OCI-LY1 (cell line): ENCODE results near the gene C9orf50.

ENCODE experiments used
- H2AFZ ChIP-seq: fragments of 200-600 bp; sonication (generic), shearing (Covaris generic); 2 replicates; pipeline ENCODE4 v1.6.0; 2014; ENCODE audit warnings: antibody characterized with exemption, mild to moderate bottlenecking, low read length
- H3F3A ChIP-seq: fragments of 200-600 bp; sonication (generic), shearing (Covaris generic); 2 replicates; pipeline ENCODE4 v1.6.0; 2014; ENCODE audit warnings: mild to moderate bottlenecking, antibody characterized with exemption, low read length, moderate library complexity; ENCODE audit not compliant: insufficient read depth
- H3K27ac ChIP-seq: fragments of 200-600 bp; sonication (generic); 2 replicates; pipeline ENCODE4 v1.5.1; 2014; ENCODE audit warnings: low read length, mixed run types, mild to moderate bottlenecking, low read depth; ENCODE audit not compliant: poor library complexity, severe bottlenecking
- H3K27me3 ChIP-seq: fragments of 200-600 bp; sonication (generic); 2 replicates; pipeline ENCODE4 v1.6.0; 2014; ENCODE audit warnings: antibody characterized with exemption, mild to moderate bottlenecking, low read length, moderate library complexity; ENCODE audit not compliant: insufficient read depth
- H3K36me3 ChIP-seq: fragments of 200-600 bp; sonication (generic); 2 replicates; pipeline ENCODE4 v1.6.1; 2014; ENCODE audit warnings: mild to moderate bottlenecking, antibody characterized with exemption, low read length, moderate library complexity, mixed read lengths; ENCODE audit not compliant: insufficient read depth
- H3K4me1 ChIP-seq: fragments of 200-600 bp; sonication (generic); 2 replicates; pipeline ENCODE4 v1.5.1; 2014; ENCODE audit warnings: mild to moderate bottlenecking, low read length, moderate library complexity; ENCODE audit not compliant: insufficient read depth, severe bottlenecking
- H3K4me2 ChIP-seq: fragments of 200-600 bp; sonication (generic), shearing (Covaris generic); 2 replicates; pipeline ENCODE4 v1.6.1; 2014; ENCODE audit warnings: low read length
- H3K4me3 ChIP-seq: fragments of 200-600 bp; sonication (generic); 2 replicates; pipeline ENCODE4 v1.5.1; 2014; ENCODE audit warnings: low read length, low read depth, mild to moderate bottlenecking, mixed read lengths; ENCODE audit not compliant: poor library complexity, severe bottlenecking
- H3K79me2 ChIP-seq: fragments of 200-600 bp; shearing (Covaris generic); 2 replicates; pipeline ENCODE4 v1.6.1; 2016; ENCODE audit warnings: mixed run types, low read length, mixed read lengths; ENCODE audit not compliant: insufficient read depth
- H3K9ac ChIP-seq: fragments of 200-600 bp; sonication (generic), shearing (Covaris generic); 2 replicates; pipeline ENCODE4 v1.6.1; 2014; ENCODE audit warnings: mild to moderate bottlenecking, low read length, mixed read lengths
- H3K9me2 ChIP-seq: fragments of 200-600 bp; sonication (generic), shearing (Covaris generic); 2 replicates; pipeline ENCODE4 v1.6.1; 2014; ENCODE audit warnings: low read depth, mild to moderate bottlenecking, low read length, mixed read lengths
- H3K9me3 ChIP-seq: fragments of 200-600 bp; shearing (Covaris generic); 2 replicates; pipeline ENCODE4 v1.6.1; 2014; ENCODE audit warnings: low read length, mixed read lengths
- H4K20me1 ChIP-seq: fragments of 200-600 bp; sonication (generic), shearing (Covaris generic); 2 replicates; pipeline ENCODE4 v1.6.0; 2016; ENCODE audit warnings: mild to moderate bottlenecking, low read length; ENCODE audit not compliant: insufficient read depth
- EZH2 ChIP-seq: fragments of 200-600 bp; sonication (generic), shearing (Covaris generic); IDR thresholded peaks from 2 replicates; pipeline ENCODE4 v1.8.0; 2017; ENCODE audit warnings: borderline replicate concordance, mixed run types, mild to moderate bottlenecking, antibody characterized with exemption, low read length, moderate library complexity, mixed read lengths
- TF ChIP-seq, protein P1 (sequence below): fragments of 200-600 bp; sonication (generic), shearing (Covaris generic); IDR thresholded peaks from 2 replicates; pipeline ENCODE4 v1.5.1; 2017; ENCODE audit warnings: mild to moderate bottlenecking, antibody characterized with exemption, low read length, moderate library complexity, mixed read lengths

The C9orf50 gene

DNA sequence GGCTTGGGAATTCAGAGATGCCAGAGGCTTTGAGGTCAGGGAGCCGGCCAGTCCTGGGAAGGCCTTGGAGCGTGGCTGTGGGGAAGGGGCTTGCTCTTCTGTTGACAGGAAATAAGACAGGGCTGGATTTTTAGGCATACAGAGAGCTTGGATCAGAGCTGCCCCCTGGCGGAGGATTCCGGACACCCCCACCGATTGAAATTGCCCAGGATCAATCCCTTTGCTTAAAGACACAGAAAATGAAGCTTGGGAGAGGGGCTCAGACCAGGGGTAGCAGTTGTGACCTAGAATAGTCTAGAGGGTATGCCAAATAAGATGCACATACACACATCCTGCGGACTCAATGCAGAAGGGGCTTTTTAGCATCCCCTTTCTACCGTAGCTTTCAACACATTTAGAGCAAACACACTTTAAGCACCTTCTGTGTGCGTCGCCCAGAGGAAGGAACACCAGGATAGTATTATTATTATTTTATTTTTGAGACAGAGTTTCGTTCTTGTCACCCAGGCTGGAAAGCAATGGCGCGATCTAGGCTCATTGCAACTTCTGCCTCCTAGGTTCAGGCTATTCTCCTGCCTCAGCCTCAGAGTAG is 3.4 kb upstream of the C9orf50 start:
- Histone ChIP-seq H3K27ac (peak overlapping the region; percentile 33), H3K4me2 (peak overlapping the region; percentile 83; the same call in 1 of the 2 replicates), H4K20me1 (no peaks in the 10 kb centered on the region), H3K36me3 (peaks cover 18% of the 10 kb centered on the region), H3K4me1 (peaks cover 37% of the 10 kb centered on the region), H3K4me3 (no peak overlapping the region), H3K27me3 (peaks cover under 1% of the 10 kb centered on the region; the same call in 1 of the 2 replicates), H2AFZ (no peak overlapping the region), H3K79me2 (peaks cover 30% of the 10 kb centered on the region), H3K9me2 (no peaks in the 10 kb centered on the region), H3F3A (no peaks in the 10 kb centered on the region), H3K9me3 (no peaks in the 10 kb centered on the region), H3K9ac (no peak overlapping the region)
- TF ChIP-seq EZH2, result no peak
- TF ChIP-seq, protein P1, sequence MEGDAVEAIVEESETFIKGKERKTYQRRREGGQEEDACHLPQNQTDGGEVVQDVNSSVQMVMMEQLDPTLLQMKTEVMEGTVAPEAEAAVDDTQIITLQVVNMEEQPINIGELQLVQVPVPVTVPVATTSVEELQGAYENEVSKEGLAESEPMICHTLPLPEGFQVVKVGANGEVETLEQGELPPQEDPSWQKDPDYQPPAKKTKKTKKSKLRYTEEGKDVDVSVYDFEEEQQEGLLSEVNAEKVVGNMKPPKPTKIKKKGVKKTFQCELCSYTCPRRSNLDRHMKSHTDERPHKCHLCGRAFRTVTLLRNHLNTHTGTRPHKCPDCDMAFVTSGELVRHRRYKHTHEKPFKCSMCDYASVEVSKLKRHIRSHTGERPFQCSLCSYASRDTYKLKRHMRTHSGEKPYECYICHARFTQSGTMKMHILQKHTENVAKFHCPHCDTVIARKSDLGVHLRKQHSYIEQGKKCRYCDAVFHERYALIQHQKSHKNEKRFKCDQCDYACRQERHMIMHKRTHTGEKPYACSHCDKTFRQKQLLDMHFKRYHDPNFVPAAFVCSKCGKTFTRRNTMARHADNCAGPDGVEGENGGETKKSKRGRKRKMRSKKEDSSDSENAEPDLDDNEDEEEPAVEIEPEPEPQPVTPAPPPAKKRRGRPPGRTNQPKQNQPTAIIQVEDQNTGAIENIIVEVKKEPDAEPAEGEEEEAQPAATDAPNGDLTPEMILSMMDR, result peak; percentile 79

DNA sequence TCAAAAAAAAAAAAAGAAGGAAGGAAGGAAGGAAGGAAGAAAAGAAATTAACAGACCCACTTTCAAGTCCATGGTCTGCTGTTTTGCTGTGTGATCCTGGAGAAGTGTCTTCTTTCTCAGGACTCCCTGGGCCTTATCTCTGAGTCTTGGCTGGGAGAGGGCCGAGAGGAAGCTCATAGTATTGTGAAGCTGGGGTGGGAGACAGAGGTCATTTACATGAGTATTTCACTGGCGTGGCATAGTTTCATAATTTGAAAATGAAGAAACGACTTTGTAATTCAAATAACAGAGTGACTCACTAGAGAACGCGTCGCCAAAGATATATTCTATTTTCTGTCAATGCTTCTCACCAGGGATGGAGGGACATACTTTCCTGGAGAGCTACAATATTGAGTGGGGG is 2.4 kb upstream of the C9orf50 start:
- peaks cover 21% of the 10 kb centered on the region for H3K79me2 ChIP-seq
- H3K36me3 ChIP-seq, result peaks cover 8% of the 10 kb centered on the region; the same call in 1 of the 2 replicates
- no peak overlapping the region for H3K9ac ChIP-seq
- no peaks in the 10 kb centered on the region for H3K9me2 ChIP-seq
- H3K27me3 ChIP-seq, result peaks cover 6% of the 10 kb centered on the region; the same call in 1 of the 2 replicates
- H3K9me3 ChIP-seq, result no peaks in the 10 kb centered on the region
- H3K27ac ChIP-seq, result no peak overlapping the region
- no peak overlapping the region for H2AFZ ChIP-seq
- no peak overlapping the region for H3K4me2 ChIP-seq
- H3K4me3 ChIP-seq, result no peak overlapping the region
- TF ChIP-seq, protein P1, result no peak
- no peak for TF ChIP-seq EZH2
- peaks cover 29% of the 10 kb centered on the region for H3K4me1 ChIP-seq
- no peaks in the 10 kb centered on the region for H3F3A ChIP-seq
- no peaks in the 10 kb centered on the region for H4K20me1 ChIP-seq

DNA sequence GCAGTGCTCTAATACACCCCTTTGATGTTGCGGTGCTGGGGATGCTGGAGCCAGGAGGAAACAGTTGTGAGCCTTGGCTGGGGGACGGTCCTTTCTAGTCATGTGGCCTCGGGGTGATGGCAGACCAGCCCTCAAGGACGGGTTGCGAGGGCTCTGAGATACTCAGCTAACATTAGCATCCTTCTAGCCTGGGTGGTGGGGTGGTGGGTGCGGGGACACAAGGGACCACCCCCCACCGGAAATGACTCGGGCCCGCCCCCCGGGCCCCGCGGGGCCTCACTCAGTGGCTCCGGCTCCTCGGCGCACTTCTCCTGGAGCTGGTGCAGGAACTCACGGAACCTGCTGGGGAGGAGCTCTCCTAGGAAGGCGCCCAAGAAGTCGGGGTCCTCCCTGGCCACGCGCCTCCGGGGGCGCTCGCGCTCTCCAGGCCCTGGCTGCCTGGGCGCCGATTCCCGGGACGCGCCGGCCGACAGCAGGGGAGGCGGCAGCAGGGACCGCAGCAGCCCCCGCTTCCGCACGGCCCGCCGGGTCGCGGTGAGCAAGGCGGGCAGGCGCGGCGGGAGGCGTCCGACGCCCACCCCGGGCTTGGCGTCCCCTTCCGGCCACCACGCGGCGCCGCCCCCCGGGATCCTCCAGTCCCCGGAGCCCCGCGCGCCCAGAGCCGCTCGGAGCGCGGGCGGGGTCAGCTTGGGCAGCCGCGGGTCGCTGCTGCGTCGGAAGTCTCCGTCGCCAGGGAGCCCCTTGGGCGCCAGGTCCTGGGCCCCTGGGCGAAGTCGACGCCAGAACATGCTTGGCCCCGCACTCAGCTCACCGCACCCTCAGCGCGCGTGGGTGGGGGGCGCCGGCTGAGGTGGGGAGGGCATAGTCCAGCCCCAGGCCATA is 873 bp downstream of the C9orf50 start:
- TF ChIP-seq EZH2, result no peak
- TF ChIP-seq, protein P1, result no peak
- no peaks in the 10 kb centered on the region for H4K20me1 ChIP-seq
- no peaks in the 10 kb centered on the region for H3K36me3 ChIP-seq
- peaks cover 6% of the 10 kb centered on the region; the same call in 1 of the 2 replicates for H3K27me3 ChIP-seq
- no peak overlapping the region for H3K4me3 ChIP-seq
- no peak overlapping the region for H3K27ac ChIP-seq
- peaks cover 9% of the 10 kb centered on the region for H3K4me1 ChIP-seq
- H2AFZ ChIP-seq, result no peak overlapping the region
- no peak overlapping the region for H3K9ac ChIP-seq
- no peaks in the 10 kb centered on the region for H3K9me3 ChIP-seq
- H3K4me2 ChIP-seq, result no peak overlapping the region
- no peaks in the 10 kb centered on the region for H3F3A ChIP-seq
- H3K79me2 ChIP-seq, result no peaks in the 10 kb centered on the region
- H3K9me2 ChIP-seq, result no peaks in the 10 kb centered on the region
